Activated naive CD8-positive, alpha-beta T cell treated with anti-CD3 and anti-CD28 coated beads, Interleukin-2, amount 50 U/mL, for 24 hours (primary cell): ENCODE data around the gene TNFRSF25.

ENCODE experiments used
- ATAC-seq: fragments of 150-1000 bp; cut with Tn5 transposase; one replicate; pipeline ENCODE4 v1.10.0; 2021
- DNase-seq: peaks from one replicate; pipeline ENCODE4 v3.0.0; 2021
- H3K27ac Mint-ChIP-seq: one replicate; pipeline ENCODE4 v1.8.0; 2021; ENCODE audit warnings: mild to moderate bottlenecking, mixed read lengths
- H3K27me3 Mint-ChIP-seq: one replicate; pipeline ENCODE4 v1.8.0; 2021; ENCODE audit warnings: mixed read lengths
- H3K36me3 Mint-ChIP-seq: one replicate; pipeline ENCODE4 v1.8.0; 2021; ENCODE audit warnings: low read depth, mixed read lengths
- H3K4me1 Mint-ChIP-seq: one replicate; pipeline ENCODE4 v1.8.0; 2021; ENCODE audit warnings: mixed read lengths
- H3K4me3 Mint-ChIP-seq: one replicate; pipeline ENCODE4 v1.8.0; 2021; ENCODE audit warnings: mild to moderate bottlenecking, moderate library complexity, mixed read lengths
- H3K9me3 Mint-ChIP-seq: one replicate; pipeline ENCODE4 v1.8.0; 2021; ENCODE audit warnings: mixed read lengths

Gene TNFRSF25

GRCh38 chr1:6424000-6424565 lies 41.9 kb downstream of the TNFRSF25 start:
- Mint-ChIP-seq H3K36me3 (no peaks in the 10 kb centered on the region), H3K4me1 (peaks cover 8% of the 10 kb centered on the region), H3K27ac (no peak overlapping the region), H3K9me3 (no peaks in the 10 kb centered on the region), H3K27me3 (peaks cover 56% of the 10 kb centered on the region), H3K4me3 (peak overlapping the region; percentile 21)
- ATAC-seq: no peak
- no peak for DNase-seq

GRCh38 chr1:6423321-6423999 lies 42.5 kb downstream of the TNFRSF25 start:
- Mint-ChIP-seq H3K36me3 (no peaks in the 10 kb centered on the region), H3K27me3 (peaks cover 58% of the 10 kb centered on the region), H3K27ac (no peak overlapping the region), H3K4me1 (peaks cover 8% of the 10 kb centered on the region), H3K9me3 (no peaks in the 10 kb centered on the region), H3K4me3 (no peak overlapping the region)
- peak; percentile 75 for DNase-seq
- peak; percentile 56 for ATAC-seq

- H3K4me1 Mint-ChIP-seq: peaks cover 8% of the 10 kb centered on the region
- H3K9me3 Mint-ChIP-seq: no peaks in the 10 kb centered on the region
- H3K36me3 Mint-ChIP-seq: no peaks in the 10 kb centered on the region
- no peak overlapping the region for H3K4me3 Mint-ChIP-seq
- no peak for ATAC-seq
- no peak overlapping the region for H3K27ac Mint-ChIP-seq
- peaks cover 71% of the 10 kb centered on the region for H3K27me3 Mint-ChIP-seq
- DNase-seq: no peak
These were observed 44.7 kb downstream of the TNFRSF25 start for GRCh38 chr1:6421266-6421665.

- Mint-ChIP-seq H3K36me3 (no peaks in the 10 kb centered on the region), H3K9me3 (no peaks in the 10 kb centered on the region), H3K4me3 (no peak overlapping the region), H3K27me3 (peaks cover 75% of the 10 kb centered on the region), H3K4me1 (peaks cover 8% of the 10 kb centered on the region), H3K27ac (no peak overlapping the region)
- DNase-seq (no peak), ATAC-seq (no peak)
These were observed 45.4 kb downstream of the TNFRSF25 start for GRCh38 chr1:6420454-6421042.

- Mint-ChIP-seq H3K27ac (no peak within 1 kb of the TSS), H3K36me3 (no peaks in the 10 kb centered on the region), H3K4me1 (peaks cover 8% of the 10 kb centered on the region), H3K27me3 (peaks cover 77% of the 10 kb centered on the region), H3K9me3 (no peaks in the 10 kb centered on the region), H3K4me3 (no peak within 1 kb of the TSS)
- DNase-seq (no peak), ATAC-seq (no peak)
These were observed 46.0 kb downstream of the TNFRSF25 start, which contains the start of gene HES2 for GRCh38 chr1:6419804-6420453. TSS of gene HES2 (minus strand) at chr1:6419919. CDS start at chr1:6419820, 99 bp downstream.

GRCh38 chr1:6419397-6419803 lies 46.6 kb downstream of the TNFRSF25 start:
- Mint-ChIP-seq H3K27me3 (peaks cover 80% of the 10 kb centered on the region), H3K4me1 (peaks cover 10% of the 10 kb centered on the region), H3K36me3 (no peaks in the 10 kb centered on the region), H3K4me3 (no peak overlapping the region), H3K9me3 (no peaks in the 10 kb centered on the region), H3K27ac (no peak overlapping the region)
- ATAC-seq (no peak), DNase-seq (no peak)

GRCh38 chr1:6418668-6419396 lies 47.1 kb downstream of the TNFRSF25 start:
- no peak for ATAC-seq
- no peak for DNase-seq
- H3K36me3 Mint-ChIP-seq: no peaks in the 10 kb centered on the region
- no peaks in the 10 kb centered on the region for H3K9me3 Mint-ChIP-seq
- no peak overlapping the region for H3K4me3 Mint-ChIP-seq
- peaks cover 5% of the 10 kb centered on the region for H3K4me1 Mint-ChIP-seq
- H3K27ac Mint-ChIP-seq: no peak overlapping the region
- H3K27me3 Mint-ChIP-seq: peaks cover 78% of the 10 kb centered on the region

GRCh38 chr1:6417961-6418667 lies 47.9 kb downstream of the TNFRSF25 start:
- DNase-seq: no peak
- Mint-ChIP-seq H3K27ac (no peak overlapping the region), H3K27me3 (peaks cover 76% of the 10 kb centered on the region), H3K4me1 (peaks cover 5% of the 10 kb centered on the region), H3K36me3 (no peaks in the 10 kb centered on the region), H3K4me3 (no peak overlapping the region), H3K9me3 (no peaks in the 10 kb centered on the region)
- no peak for ATAC-seq

- H3K36me3 Mint-ChIP-seq: no peaks in the 10 kb centered on the region
- ATAC-seq: no peak
- no peak overlapping the region for H3K4me3 Mint-ChIP-seq
- no peaks in the 10 kb centered on the region for H3K9me3 Mint-ChIP-seq
- peaks cover 72% of the 10 kb centered on the region for H3K27me3 Mint-ChIP-seq
- H3K27ac Mint-ChIP-seq: no peak overlapping the region
- no peak for DNase-seq
- H3K4me1 Mint-ChIP-seq: peaks cover 5% of the 10 kb centered on the region
These were observed 49.1 kb downstream of the TNFRSF25 start for GRCh38 chr1:6416906-6417305.

- H3K36me3 Mint-ChIP-seq: no peaks in the 10 kb centered on the region
- H3K4me3 Mint-ChIP-seq: no peak overlapping the region
- ATAC-seq (no peak), DNase-seq (no peak)
- no peaks in the 10 kb centered on the region for H3K9me3 Mint-ChIP-seq
- no peak overlapping the region for H3K27ac Mint-ChIP-seq
- peaks cover 66% of the 10 kb centered on the region for H3K27me3 Mint-ChIP-seq
- peaks cover 5% of the 10 kb centered on the region for H3K4me1 Mint-ChIP-seq
These were observed 49.7 kb downstream of the TNFRSF25 start for GRCh38 chr1:6416295-6416656.

- H3K27ac Mint-ChIP-seq: no peak overlapping the region
- no peak for ATAC-seq
These were observed 50.9 kb downstream of the TNFRSF25 start for GRCh38 chr1:6414881-6415626.

GRCh38 chr1:6414443-6414844 lies 51.5 kb downstream of the TNFRSF25 start:
- H3K27me3 Mint-ChIP-seq: peaks cover 58% of the 10 kb centered on the region
- no peak overlapping the region for H3K4me3 Mint-ChIP-seq
- peaks cover 3% of the 10 kb centered on the region for H3K4me1 Mint-ChIP-seq

More at GRCh38 chr1:6414881-6415626, 50.9 kb downstream of the TNFRSF25 start:
- Mint-ChIP-seq H3K36me3 (no peaks in the 10 kb centered on the region), H3K4me1 (peaks cover 3% of the 10 kb centered on the region), H3K27me3 (peaks cover 58% of the 10 kb centered on the region), H3K4me3 (no peak overlapping the region), H3K9me3 (no peaks in the 10 kb centered on the region)
- DNase-seq: no peak

GRCh38 chr1:6412896-6413295 lies 53.1 kb downstream of the TNFRSF25 start:
- Mint-ChIP-seq H3K27me3 (peaks cover 53% of the 10 kb centered on the region), H3K36me3 (no peaks in the 10 kb centered on the region), H3K27ac (no peak overlapping the region), H3K9me3 (no peaks in the 10 kb centered on the region), H3K4me3 (no peak overlapping the region), H3K4me1 (peaks cover 3% of the 10 kb centered on the region)
- DNase-seq (no peak), ATAC-seq (no peak)

More at GRCh38 chr1:6414443-6414844, 51.5 kb downstream of the TNFRSF25 start:
- H3K9me3 Mint-ChIP-seq: no peaks in the 10 kb centered on the region
- H3K27ac Mint-ChIP-seq: no peak overlapping the region
- peak; percentile 60 for DNase-seq
- ATAC-seq: peak; percentile 89
- H3K36me3 Mint-ChIP-seq: no peaks in the 10 kb centered on the region
